H1 (cell line): ENCODE measurements around the gene SPSB1. TPM values are rescaled to one million over a fixed set of nuclear protein-coding genes. Genes with fewer than 3 reads are reported as not detected.

Experiments used
- CTCF ChIA-PET: fragments of 300-600 bp; sonication (Branson Sonifier 250); formaldehyde crosslinking; loops from one replicate; lab custom pipeline; 2021; ENCODE audit not compliant: partially characterized antibody; lab: Charles Lee
- POLR2A ChIA-PET: fragments of 300-600 bp; sonication (Branson Sonifier 250); formaldehyde crosslinking; loops from one replicate; lab custom pipeline; 2021; ENCODE audit warnings: inconsistent platforms; ENCODE audit not compliant: partially characterized antibody; lab: Charles Lee
- DNase-seq, 2 experiments: peaks; one replicate each; pipeline versions ENCODE4 v3.0.0 to v3.0.0-alpha.2; 2010 to 2022; ENCODE audit warnings: low spot score in 2 of 2, low read depth in 1 of 2, mixed read lengths in 1 of 2
- FAIRE-seq: peaks from 2 replicates; lab custom pipeline; 2011; peaks lifted over from hg19 to GRCh38; lab: Jason Lieb, UNC
- H2AFZ ChIP-seq: 2 replicates; pipeline ENCODE4 v1.8.1; 2012; ENCODE audit warnings: low read length, inconsistent platforms
- H2AK5ac ChIP-seq: 2 replicates; pipeline ENCODE4 v1.6.1; 2013; ENCODE audit warnings: low read depth, low read length
- H2BK120ac ChIP-seq: replicated peaks from 2 replicates; pipeline ENCODE3; 2013; ENCODE audit warnings: low read depth, low read length, inconsistent platforms
- H2BK12ac ChIP-seq: 2 replicates; pipeline ENCODE4 v1.6.1; 2013; ENCODE audit warnings: low read depth, low read length
- H2BK15ac ChIP-seq: 2 replicates; pipeline ENCODE4 v1.6.1; 2013; ENCODE audit warnings: low read length
- H2BK20ac ChIP-seq: 2 replicates; pipeline ENCODE4 v1.6.1; 2013; ENCODE audit warnings: low read length
- H2BK5ac ChIP-seq: 2 replicates; pipeline ENCODE4 v1.6.1; 2013; ENCODE audit warnings: low read depth, low read length
- H3K14ac ChIP-seq: 2 replicates; pipeline ENCODE4 v1.6.1; 2013; ENCODE audit warnings: inconsistent platforms; ENCODE audit not compliant: insufficient read length
- H3K18ac ChIP-seq: 2 replicates; pipeline ENCODE4 v1.6.1; 2013; ENCODE audit warnings: low read length; ENCODE audit errors: extremely low read depth
- H3K23ac ChIP-seq: 2 replicates; pipeline ENCODE4 v1.6.1; 2013; ENCODE audit warnings: inconsistent platforms; ENCODE audit not compliant: insufficient read length
- H3K23me2 ChIP-seq: 2 replicates; pipeline ENCODE4 v1.6.1; 2013; ENCODE audit warnings: low read depth, low read length
- H3K27ac ChIP-seq: 2 replicates; pipeline ENCODE4 v1.6.1; 2011; ENCODE audit warnings: low read depth, low read length, inconsistent platforms
- H3K27me3 ChIP-seq, 4 experiments: replicated peaks in 1 of 4; 1 replicate in 1 of 4; 2 replicates in 3 of 4; pipeline versions ENCODE4 v1.6.1 to v1.8.1; 2011 to 2013; ENCODE audit warnings: low read length in 3 of 4, mild to moderate bottlenecking in 3 of 4, inconsistent platforms in 2 of 4, mixed read lengths in 2 of 4, moderate library complexity in 1 of 4; ENCODE audit not compliant: control insufficient read depth in 3 of 4, insufficient read depth in 3 of 4; ENCODE audit errors: extremely low read depth in 1 of 4
- H3K36me3 ChIP-seq, 4 experiments: 2 replicates each; pipeline versions ENCODE4 v1.6.1 to v1.8.1; 2011 to 2013; ENCODE audit warnings: mild to moderate bottlenecking in 4 of 4, low read length in 3 of 4, moderate library complexity in 2 of 4, control low read depth in 1 of 4, inconsistent platforms in 1 of 4; ENCODE audit not compliant: insufficient read depth in 4 of 4, control insufficient read depth in 2 of 4
- H3K4ac ChIP-seq: replicated peaks from 2 replicates; pipeline ENCODE3; 2013; ENCODE audit warnings: low read length, low read depth, mixed read lengths, inconsistent platforms; ENCODE audit not compliant: insufficient read length
- H3K4me1 ChIP-seq, 4 experiments: replicated peaks in 1 of 4; 1 replicate in 1 of 4; 2 replicates in 3 of 4; pipeline versions ENCODE4 v1.6.1 to v1.8.1; 2011 to 2013; ENCODE audit warnings: low read length in 3 of 4, inconsistent platforms in 2 of 4, mixed read lengths in 1 of 4; ENCODE audit not compliant: insufficient read depth in 4 of 4, control insufficient read depth in 3 of 4
- H3K4me2 ChIP-seq, 2 experiments: 2 replicates each; pipeline versions ENCODE4 v1.6.1 to v1.8.1; 2011 to 2013; ENCODE audit warnings: low read depth in 2 of 2, low read length in 2 of 2, control low read depth in 1 of 2, inconsistent platforms in 1 of 2, mild to moderate bottlenecking in 1 of 2; ENCODE audit not compliant: insufficient read depth in 1 of 2
- H3K4me3 ChIP-seq, 4 experiments: fragments of 200-600, 300-600 bp in 1 of 4; sonication (generic), shearing (Covaris generic), sonication (Bioruptor Twin) in 1 of 4; 2 replicates each; pipeline versions ENCODE4 v1.5.1 to v1.8.1; 2011 to 2016; ENCODE audit warnings: low read length in 4 of 4, low read depth in 3 of 4, control low read depth in 2 of 4, inconsistent platforms in 2 of 4, mild to moderate bottlenecking in 2 of 4, mixed read lengths in 1 of 4, moderate library complexity in 1 of 4; ENCODE audit not compliant: insufficient read depth in 2 of 4; ENCODE audit errors: extremely low read depth in 1 of 4
- H3K56ac ChIP-seq: replicated peaks from 2 replicates; pipeline ENCODE3; 2013; ENCODE audit warnings: low read depth, mild to moderate bottlenecking, mixed read lengths, low read length, inconsistent platforms; ENCODE audit not compliant: insufficient read length
- H3K79me1 ChIP-seq: 2 replicates; pipeline ENCODE4 v1.6.1; 2013; ENCODE audit warnings: low read depth, low read length, control low read depth
- H3K79me2 ChIP-seq, 2 experiments: 2 replicates each; pipeline versions ENCODE4 v1.6.1 to v1.8.1; 2012 to 2013; ENCODE audit warnings: low read length in 2 of 2, mild to moderate bottlenecking in 2 of 2, inconsistent platforms in 1 of 2; ENCODE audit not compliant: insufficient read depth in 2 of 2, control insufficient read depth in 1 of 2
- H3K9ac ChIP-seq, 4 experiments: replicated peaks in 1 of 4; 1 replicate in 1 of 4; 2 replicates in 3 of 4; pipeline versions ENCODE4 v1.6.1 to v1.8.1; 2011 to 2013; ENCODE audit warnings: low read depth in 3 of 4, low read length in 3 of 4, control low read depth in 2 of 4, mild to moderate bottlenecking in 2 of 4, moderate library complexity in 2 of 4, inconsistent platforms in 1 of 4; ENCODE audit errors: extremely low read depth in 1 of 4
- H3K9me3 ChIP-seq, 2 experiments: 2 replicates each; pipeline versions ENCODE4 v1.6.1 to v1.8.1; 2012 to 2013; ENCODE audit warnings: mild to moderate bottlenecking in 2 of 2, moderate library complexity in 2 of 2, control low read depth in 1 of 2, inconsistent platforms in 1 of 2, low read depth in 1 of 2, low read length in 1 of 2, mixed read lengths in 1 of 2; ENCODE audit not compliant: insufficient read depth in 2 of 2
- H4K20me1 ChIP-seq, 2 experiments: replicated peaks in 1 of 2; 2 replicates each; pipeline versions ENCODE3 to v1.8.1; 2011 to 2013; ENCODE audit warnings: inconsistent platforms in 2 of 2, low read length in 2 of 2, mild to moderate bottlenecking in 1 of 2; ENCODE audit not compliant: insufficient read depth in 2 of 2, control insufficient read depth in 1 of 2
- H4K5ac ChIP-seq: 2 replicates; pipeline ENCODE4 v1.6.1; 2013; ENCODE audit warnings: low read length, low read depth, mixed read lengths, inconsistent platforms; ENCODE audit not compliant: insufficient read length
- H4K8ac ChIP-seq: 2 replicates; pipeline ENCODE4 v1.8.0; 2013; ENCODE audit warnings: mild to moderate bottlenecking, moderate library complexity, low read length, inconsistent platforms; ENCODE audit not compliant: insufficient read depth; ENCODE audit errors: extremely low read depth
- H4K91ac ChIP-seq: replicated peaks from 2 replicates; pipeline ENCODE3; 2013; ENCODE audit warnings: low read length, mixed read lengths, inconsistent platforms; ENCODE audit not compliant: insufficient read length
- BCL11A ChIP-seq, 2 experiments: IDR thresholded peaks; one replicate each; pipeline ENCODE4 v1.6.1; 2011; ENCODE audit warnings: low read depth in 2 of 2, low read length in 2 of 2, mild to moderate bottlenecking in 2 of 2
- CHD1 ChIP-seq: IDR thresholded peaks from 2 replicates; pipeline ENCODE4 v1.6.1; 2012; ENCODE audit warnings: low read depth, low read length, improper control_type of control experiment
- CTBP2 ChIP-seq: IDR thresholded peaks from 2 replicates; pipeline ENCODE4 v1.7.0; 2011; ENCODE audit warnings: borderline replicate concordance, mild to moderate bottlenecking, moderate library complexity, mixed read lengths, low read length; ENCODE audit not compliant: insufficient read depth, insufficient read length
- GTF2F1 ChIP-seq: IDR thresholded peaks from 2 replicates; pipeline ENCODE4 v1.6.1; 2012; ENCODE audit warnings: low read depth, low read length, improper control_type of control experiment, borderline replicate concordance
- HDAC6 ChIP-seq: IDR thresholded peaks from one replicate; pipeline ENCODE4 v1.7.1; 2012; ENCODE audit warnings: low read depth, mild to moderate bottlenecking, inconsistent platforms, low read length, moderate library complexity
- JUN ChIP-seq: IDR thresholded peaks from 2 replicates; pipeline ENCODE4 v1.6.1; 2011; ENCODE audit warnings: low read depth, mild to moderate bottlenecking, improper control_type of control experiment, low read length
- KDM4A ChIP-seq: IDR thresholded peaks from one replicate; pipeline ENCODE4 v1.7.1; 2012; ENCODE audit warnings: low read depth, mild to moderate bottlenecking, moderate library complexity, low read length, inconsistent platforms; ENCODE audit not compliant: severe bottlenecking
- KDM5A ChIP-seq: fragments of 200-600 bp; IDR thresholded peaks from 2 replicates; pipeline ENCODE4 v1.7.1; 2012; ENCODE audit warnings: mild to moderate bottlenecking, low read length, inconsistent platforms, mixed read lengths
- NRF1 ChIP-seq: IDR thresholded peaks from 2 replicates; pipeline ENCODE4 v1.6.1; 2011; ENCODE audit warnings: mild to moderate bottlenecking, low read depth, low read length, improper control_type of control experiment
- POLR2AphosphoS5 ChIP-seq: IDR thresholded peaks from 2 replicates; pipeline ENCODE4 v1.6.1; 2011; ENCODE audit warnings: low read depth, low read length
- RNF2 ChIP-seq: fragments of 200-900, 300-1000 bp; sonication (generic); IDR thresholded peaks from 2 replicates; pipeline ENCODE4 v1.7.1; 2016; ENCODE audit warnings: borderline replicate concordance, low read depth, mild to moderate bottlenecking, antibody characterized with exemption, low read length; ENCODE audit not compliant: poor library complexity, severe bottlenecking; ENCODE audit errors: missing control alignments
- SP4 ChIP-seq: IDR thresholded peaks from 2 replicates; pipeline ENCODE4 v1.6.1; 2012; ENCODE audit warnings: low read length, inconsistent platforms
- TCF12 ChIP-seq: IDR thresholded peaks from 2 replicates; pipeline ENCODE4 v1.6.1; 2011; ENCODE audit warnings: low read depth, mild to moderate bottlenecking, low read length
- WGBS, 2 experiments: shearing (Covaris generic) in 1 of 2; methylation state at CpG; one replicate each; pipeline versions ENCODE4 v1.1.6 to v1.1.7; 2013 to 2015; ENCODE audit warnings: low lambda C conversion rate in 2 of 2, mixed read lengths in 2 of 2, inconsistent platforms in 1 of 2, low coverage in 1 of 2, missing lambda C conversion rate in 1 of 2; ENCODE audit not compliant: insufficient replicate concordance in 2 of 2, insufficient coverage in 1 of 2, insufficient read length in 1 of 2; ENCODE audit errors: extremely low coverage in 1 of 2, missing lambda C conversion rate in 1 of 2; 5-methylcytosine and 5-hydroxymethylcytosine counted together
- polyA plus RNA-seq, 7 experiments: library from polyadenylated mRNA; depleted of rRNA in 3 of 7; stranded (reverse) in 5 of 7; unstranded in 2 of 7; fragments of >200 nt in 5 of 7; fragments of 200-250 nt in 2 of 7; gene quantifications; 1 replicate in 5 of 7; 2 replicates in 1 of 7; 4 replicates in 1 of 7; pipeline versions ENCODE4 v1.2.1 to v1.2.3, GENCODE V29; 2011 to 2013; ENCODE audit warnings: missing spikeins in 2 of 7, mixed read lengths in 2 of 7
- total RNA-seq: library from RNA; stranded (reverse); fragmentation: NEBNext Ultra II Directional; extraction: Animal tissue kit (Norgen Biotek cat#: 25700); gene quantifications from 2 replicates; pipeline ENCODE4 v1.2.1, GENCODE V29; 2021
- TF ChIP-seq, protein P1 (sequence below): IDR thresholded peaks from 2 replicates; pipeline ENCODE4 v1.6.1; 2012; ENCODE audit warnings: inconsistent platforms

Gene SPSB1
- total and polyA plus RNA-seq, 2 of the 8 experiments (the other 6 are each of a cell fraction or from before 2014, with no cell fraction given), result 5.3 to 6.4 TPM

DNA sequence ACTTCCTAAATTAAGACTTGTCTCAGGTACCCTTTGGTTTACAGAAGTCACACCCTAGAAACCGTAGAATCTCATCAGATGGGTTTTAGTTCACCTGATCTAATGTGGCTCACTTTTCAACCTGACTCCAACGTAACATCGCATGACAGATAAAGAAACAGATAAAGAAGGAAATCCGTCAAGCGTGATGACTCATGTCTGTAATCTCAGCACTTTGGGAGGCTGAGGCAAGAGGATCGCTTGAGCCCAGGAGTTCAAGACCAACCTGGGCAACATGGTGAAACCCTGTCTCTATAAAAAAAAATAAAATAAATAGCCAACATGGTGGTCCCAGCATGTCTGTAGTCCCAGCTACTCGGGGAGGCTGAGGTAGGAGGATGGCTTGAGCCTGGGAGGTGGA is 97.3 kb downstream of the SPSB1 start:
- Histone ChIP-seq H3K14ac (no peak overlapping the region), H3K4ac (no peak overlapping the region), H4K91ac (no peak overlapping the region), H2BK20ac (no peak overlapping the region), H4K20me1 (no peaks in the 10 kb centered on the region), H3K36me3 (no peaks in the 10 kb centered on the region), H3K18ac (no peak overlapping the region), H2AK5ac (no peak overlapping the region), H3K4me1 (peaks cover 0 to 3% (median 0%) of the 10 kb centered on the region in 4 experiments; a peak in 1 of 7 replicates), H4K8ac (no peak overlapping the region), H3K79me1 (no peaks in the 10 kb centered on the region), H2AFZ (no peak overlapping the region), H4K5ac (no peak overlapping the region), H3K79me2 (no peaks in the 10 kb centered on the region), H3K27ac (no peak overlapping the region), H3K9ac (no peak overlapping the region), H3K4me3 (no peak overlapping the region), H2BK12ac (no peak overlapping the region), H3K4me2 (no peak overlapping the region), H3K27me3 (no peaks in the 10 kb centered on the region), H2BK120ac (no peak overlapping the region), H2BK15ac (no peak overlapping the region), H3K56ac (no peak overlapping the region), H3K23me2 (no peaks in the 10 kb centered on the region), H3K9me3 (peaks cover under 1 to 3% of the 10 kb centered on the region in 2 experiments; a peak in 1 of 4 replicates), H3K23ac (no peak overlapping the region), H2BK5ac (no peak overlapping the region)
- DNase-seq (no peak), FAIRE-seq (no peak)
- ChIA-PET CTCF (interaction anchor here (0.6 to 0.8 kb wide), 2 partner anchors 289 to 1632 kb away, joined by 3 to 6 read pairs; no protein-coding TSS in a partner anchor), POLR2A (no interaction called here)
- WGBS, 2 experiments, result 93% methylated on average over 7 of the region's 7 CpGs; no CpG with 5 or more reads in 1 of the 2 experiments
- TF ChIP-seq CHD1, result no peak
- no peak for TF ChIP-seq HDAC6
- TF ChIP-seq, protein P1, sequence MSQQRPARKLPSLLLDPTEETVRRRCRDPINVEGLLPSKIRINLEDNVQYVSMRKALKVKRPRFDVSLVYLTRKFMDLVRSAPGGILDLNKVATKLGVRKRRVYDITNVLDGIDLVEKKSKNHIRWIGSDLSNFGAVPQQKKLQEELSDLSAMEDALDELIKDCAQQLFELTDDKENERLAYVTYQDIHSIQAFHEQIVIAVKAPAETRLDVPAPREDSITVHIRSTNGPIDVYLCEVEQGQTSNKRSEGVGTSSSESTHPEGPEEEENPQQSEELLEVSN, result no peak
- no peak for TF ChIP-seq TCF12
- TF ChIP-seq NRF1, result no peak
- no peak for TF ChIP-seq JUN
- no peak for TF ChIP-seq BCL11A (IDR thresholded peaks at IDR 0.05; ENCODE audit: low read depth in 2 of 2, low read length in 2 of 2)
- no peak for TF ChIP-seq POLR2AphosphoS5
- TF ChIP-seq SP4, result no peak
- no peak for TF ChIP-seq CTBP2
- TF ChIP-seq GTF2F1, result no peak
- no peak for TF ChIP-seq RNF2
- no peak for TF ChIP-seq KDM4A
- no peak for TF ChIP-seq KDM5A
